Adipocyte (in vitro differentiated cells): ENCODE data around the gene EFCAB11.
A peak's percentile ranks its signal among the peaks of the same experiment; 100 is the strongest.
"Not testable (repeated sequence)": the region's sequence is repeated elsewhere in the genome, so short reads cannot be mapped to it uniquely, and the experiment has no call there.

Experiments
- DNase-seq: peaks from one replicate; pipeline ENCODE4 v3.0.0-alpha.2; 2015; ENCODE audit warnings: low read depth
- H3K27me3 ChIP-seq: replicated peaks from 2 replicates; pipeline ENCODE4 v1.7.0; 2013; ENCODE audit warnings: mild to moderate bottlenecking, low read length, moderate library complexity; ENCODE audit not compliant: control insufficient read depth, insufficient read depth
- H3K36me3 ChIP-seq: 2 replicates; pipeline ENCODE4 v1.7.0; 2013; ENCODE audit warnings: low read length, mild to moderate bottlenecking, moderate library complexity; ENCODE audit not compliant: control insufficient read depth, insufficient read depth, severe bottlenecking
- H3K4me1 ChIP-seq: 2 replicates; pipeline ENCODE4 v1.7.0; 2013; ENCODE audit warnings: mild to moderate bottlenecking, low read length, moderate library complexity; ENCODE audit not compliant: control insufficient read depth, insufficient read depth
- H3K4me3 ChIP-seq: 2 replicates; pipeline ENCODE4 v1.7.0; 2013; ENCODE audit warnings: mild to moderate bottlenecking, low read length, moderate library complexity
- H3K9ac ChIP-seq: 2 replicates; pipeline ENCODE4 v1.7.0; 2013; ENCODE audit warnings: mild to moderate bottlenecking, low read length, moderate library complexity
- H3K9me3 ChIP-seq: 2 replicates; pipeline ENCODE4 v1.7.0; 2013; ENCODE audit warnings: mild to moderate bottlenecking, low read length, moderate library complexity; ENCODE audit not compliant: control insufficient read depth

EFCAB11 gene

DNA sequence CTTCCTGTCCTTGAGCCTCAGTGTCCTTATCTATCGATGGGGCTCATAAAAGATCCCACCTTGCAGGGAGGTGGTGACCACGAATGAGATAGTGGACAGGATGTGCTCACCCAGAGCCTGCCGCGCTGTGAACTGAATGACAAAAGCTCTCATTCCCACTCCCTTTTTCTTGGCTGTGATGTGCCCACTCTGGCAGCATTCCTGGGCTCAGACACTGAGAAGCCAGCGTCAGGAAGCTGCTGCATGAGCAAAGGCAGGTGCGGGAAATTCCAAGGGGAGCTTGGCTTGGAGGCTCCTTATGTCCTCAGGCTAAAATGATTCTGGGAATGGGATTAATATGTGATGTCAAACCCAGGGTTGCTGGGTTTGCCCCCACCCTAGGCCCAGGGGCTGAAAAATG lies 61.6 kb downstream of the EFCAB11 start:
- Histone ChIP-seq H3K9me3 (peaks cover 10% of the 10 kb centered on the region), H3K9ac (no peak overlapping the region), H3K4me3 (no peak overlapping the region), H3K36me3 (no peaks in the 10 kb centered on the region), H3K27me3 (no peaks in the 10 kb centered on the region), H3K4me1 (peaks cover 20% of the 10 kb centered on the region)
- no peak for DNase-seq

DNA sequence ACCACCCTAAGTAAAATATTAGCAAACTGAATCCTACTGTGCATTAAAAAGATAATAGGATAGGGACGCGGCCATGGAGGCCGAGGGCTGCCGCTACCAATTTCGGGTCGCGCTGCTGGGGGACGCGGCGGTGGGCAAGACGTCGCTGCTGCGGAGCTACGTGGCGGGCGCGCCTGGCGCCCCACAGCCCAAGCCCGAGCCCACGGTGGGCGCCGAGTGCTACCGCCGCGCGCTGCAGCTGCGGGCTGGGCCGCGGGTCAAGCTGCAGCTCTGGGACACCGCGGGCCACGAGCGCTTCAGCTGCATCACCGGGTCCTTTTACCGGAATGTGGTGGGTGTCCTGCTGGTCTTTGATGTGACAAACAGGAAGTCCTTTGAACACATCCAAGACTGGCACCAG lies 62.8 kb downstream of the EFCAB11 start:
- H3K4me1 ChIP-seq = peaks cover 20% of the 10 kb centered on the region
- not testable (repeated sequence) for H3K9ac ChIP-seq, DNase-seq, H3K36me3 ChIP-seq, H3K4me3 ChIP-seq, H3K9me3 ChIP-seq, H3K27me3 ChIP-seq

DNA sequence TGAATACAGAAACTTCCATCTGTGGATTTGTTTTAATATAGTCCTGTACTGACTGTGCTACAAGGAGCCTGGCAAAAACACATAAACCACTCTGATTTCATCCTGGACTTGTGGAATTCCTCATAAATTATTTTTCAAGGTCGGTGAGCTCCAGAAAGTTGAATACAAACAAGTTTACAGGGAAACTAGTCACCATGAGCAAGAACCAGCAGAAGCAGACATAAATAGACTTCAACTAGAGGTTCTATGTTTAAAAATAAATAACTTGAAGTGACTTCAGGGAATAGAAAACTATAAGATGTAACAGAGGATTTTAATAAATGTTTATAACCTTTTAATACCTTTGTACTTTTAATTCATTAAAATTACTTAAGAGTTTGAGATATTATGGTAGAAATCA lies 63.5 kb downstream of the EFCAB11 start:
- H3K4me3 ChIP-seq = peak overlapping the region; percentile 2
- H3K9me3 ChIP-seq = peaks cover 10% of the 10 kb centered on the region
- H3K4me1 ChIP-seq = peaks cover 20% of the 10 kb centered on the region
- peak overlapping the region; percentile 64 for H3K9ac ChIP-seq
- no peaks in the 10 kb centered on the region for H3K27me3 ChIP-seq
- no peak for DNase-seq
- H3K36me3 ChIP-seq = no peaks in the 10 kb centered on the region

DNA sequence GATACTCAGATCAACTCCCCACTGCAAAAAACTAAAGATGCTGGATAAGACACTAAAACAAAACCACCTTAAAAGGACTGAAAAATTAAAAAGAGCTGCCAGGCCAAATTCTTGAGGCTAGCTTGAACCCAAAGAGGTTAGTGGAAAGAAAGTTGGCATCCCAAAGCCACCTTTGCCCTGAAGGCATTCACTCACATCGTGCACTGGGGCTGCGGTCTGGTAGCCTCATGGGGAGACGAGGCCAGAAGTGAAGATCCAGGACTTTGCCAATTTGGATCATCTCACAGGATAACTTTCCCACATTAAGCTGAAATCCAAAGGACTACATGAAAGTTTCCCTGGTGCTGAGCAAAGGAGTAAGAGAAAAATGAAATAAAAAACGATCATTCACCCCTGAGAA lies 63.9 kb downstream of the EFCAB11 start:
- H3K9ac ChIP-seq = peak overlapping the region; percentile 64
- H3K9me3 ChIP-seq = peaks cover 10% of the 10 kb centered on the region
- H3K36me3 ChIP-seq = no peaks in the 10 kb centered on the region
- DNase-seq = no peak
- peaks cover 20% of the 10 kb centered on the region for H3K4me1 ChIP-seq
- no peaks in the 10 kb centered on the region for H3K27me3 ChIP-seq
- H3K4me3 ChIP-seq = peak overlapping the region; percentile 2

DNA sequence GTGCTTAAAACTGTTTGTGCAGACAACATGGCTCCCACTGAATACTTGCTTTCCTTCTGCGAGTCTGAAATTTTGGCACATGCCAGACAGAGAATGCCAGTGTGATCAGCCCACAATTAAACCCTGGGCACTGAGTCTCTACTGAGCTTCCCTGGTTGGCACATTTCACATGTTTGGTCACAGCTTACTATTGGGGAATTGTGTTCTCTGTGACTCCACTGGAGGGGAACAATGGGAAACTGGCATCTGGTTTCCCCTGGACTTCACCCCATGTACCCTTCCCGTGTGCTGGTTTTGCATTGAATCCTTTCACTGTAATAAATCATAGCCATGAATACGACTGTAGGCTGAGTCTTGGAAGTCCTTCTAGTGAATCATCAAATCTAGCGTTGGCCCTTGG lies 64.9 kb downstream of the EFCAB11 start:
- Histone ChIP-seq H3K36me3 (no peaks in the 10 kb centered on the region), H3K9ac (peak overlapping the region; percentile 30), H3K4me1 (peaks cover 20% of the 10 kb centered on the region), H3K4me3 (peak overlapping the region; percentile 2), H3K9me3 (peaks cover 10% of the 10 kb centered on the region), H3K27me3 (no peaks in the 10 kb centered on the region)
- no peak for DNase-seq

DNA sequence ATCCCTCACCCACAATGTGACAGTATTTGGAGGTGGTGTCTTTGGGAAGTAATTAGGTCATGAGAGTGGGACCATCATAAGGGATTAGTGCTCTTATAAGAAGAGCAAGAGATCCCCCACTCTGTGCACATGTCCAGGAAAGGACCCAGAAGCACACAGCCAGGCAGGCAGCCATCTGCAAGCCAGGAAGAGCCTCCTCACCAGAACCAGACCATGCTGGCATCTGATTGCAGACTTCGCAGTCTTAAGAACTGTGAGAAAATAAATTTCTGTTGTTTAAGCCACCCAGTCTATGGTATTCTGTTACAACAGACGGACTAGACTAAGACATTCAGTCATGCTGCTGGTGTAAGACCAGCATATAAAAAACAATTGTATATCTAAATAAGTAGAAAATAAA lies 69.8 kb downstream of the EFCAB11 start:
- no peaks in the 10 kb centered on the region for H3K27me3 ChIP-seq
- peaks cover 7% of the 10 kb centered on the region for H3K4me1 ChIP-seq
- H3K36me3 ChIP-seq = no peaks in the 10 kb centered on the region
- no peak overlapping the region for H3K9ac ChIP-seq
- no peak overlapping the region for H3K4me3 ChIP-seq
- no peak for DNase-seq
- H3K9me3 ChIP-seq = no peaks in the 10 kb centered on the region

DNA sequence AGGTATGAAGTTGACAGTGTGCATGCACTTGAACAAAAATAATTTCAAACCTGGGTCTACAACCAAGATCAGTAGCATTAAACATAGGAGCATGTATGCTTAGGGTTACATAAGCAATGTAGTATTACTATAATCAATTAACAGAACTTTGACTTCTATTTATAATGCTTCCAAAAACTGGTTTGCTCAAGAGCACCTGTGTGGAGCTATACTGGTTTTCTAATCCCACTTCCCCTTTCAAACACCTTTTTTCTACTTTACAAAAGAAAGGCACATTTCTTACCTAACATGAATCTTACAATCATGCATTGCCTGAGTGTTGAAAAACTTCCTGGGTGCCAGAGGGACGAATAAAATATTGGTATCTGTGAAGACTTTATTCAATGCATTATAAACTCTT lies 72.7 kb downstream of the EFCAB11 start:
- H3K27me3 ChIP-seq = no peaks in the 10 kb centered on the region
- H3K36me3 ChIP-seq = no peaks in the 10 kb centered on the region
- DNase-seq = no peak
- no peaks in the 10 kb centered on the region for H3K4me1 ChIP-seq
- H3K9me3 ChIP-seq = no peaks in the 10 kb centered on the region
- H3K9ac ChIP-seq = no peak overlapping the region
- no peak overlapping the region for H3K4me3 ChIP-seq

DNA sequence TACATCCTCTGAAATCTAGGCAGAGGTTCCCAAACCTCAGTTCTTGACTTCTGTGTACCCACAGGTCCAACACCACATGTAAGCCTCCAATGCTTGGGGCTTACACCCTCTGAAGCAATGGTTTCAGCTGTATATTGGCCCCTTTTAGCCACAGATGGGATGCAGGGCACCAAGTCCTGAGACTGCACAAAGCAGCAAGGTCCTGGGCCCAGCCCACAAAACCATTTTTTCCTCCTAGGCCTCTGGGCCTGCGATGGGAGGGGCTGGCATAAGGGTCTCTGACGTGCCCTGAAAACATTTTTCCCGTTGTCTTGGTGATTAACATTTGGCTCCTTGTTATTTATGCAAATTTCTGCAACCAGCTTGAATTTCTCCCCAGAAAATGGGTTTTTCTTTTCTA lies 80.4 kb downstream of the EFCAB11 start:
- H3K27me3 ChIP-seq, H3K4me3 ChIP-seq, H3K9ac ChIP-seq, H3K4me1 ChIP-seq, H3K9me3 ChIP-seq, DNase-seq, H3K36me3 ChIP-seq: not testable (repeated sequence)

DNA sequence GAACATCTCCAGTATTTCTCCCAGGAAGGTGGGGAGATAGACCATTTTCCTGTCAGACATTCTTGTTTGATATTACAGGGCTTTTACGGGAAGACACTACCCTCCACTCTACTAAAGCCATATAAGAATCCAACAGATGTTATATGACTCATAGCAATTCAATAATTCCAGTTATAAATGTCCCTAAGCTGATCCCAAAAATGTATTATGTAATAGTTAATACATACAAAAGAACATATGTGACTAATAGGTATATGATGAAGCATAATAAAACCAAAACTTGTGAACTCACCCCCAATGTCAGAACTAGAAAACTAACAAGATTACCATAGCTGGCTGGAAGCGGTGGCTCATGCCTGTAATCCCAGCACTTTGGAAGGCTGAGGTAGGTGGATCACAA lies 84.2 kb downstream of the EFCAB11 start:
- H3K4me3 ChIP-seq = no peak overlapping the region
- H3K36me3 ChIP-seq = no peaks in the 10 kb centered on the region
- H3K27me3 ChIP-seq = no peaks in the 10 kb centered on the region
- H3K9ac ChIP-seq = no peak overlapping the region
- no peak for DNase-seq
- peaks cover 9% of the 10 kb centered on the region for H3K4me1 ChIP-seq
- peaks cover 7% of the 10 kb centered on the region for H3K9me3 ChIP-seq

DNA sequence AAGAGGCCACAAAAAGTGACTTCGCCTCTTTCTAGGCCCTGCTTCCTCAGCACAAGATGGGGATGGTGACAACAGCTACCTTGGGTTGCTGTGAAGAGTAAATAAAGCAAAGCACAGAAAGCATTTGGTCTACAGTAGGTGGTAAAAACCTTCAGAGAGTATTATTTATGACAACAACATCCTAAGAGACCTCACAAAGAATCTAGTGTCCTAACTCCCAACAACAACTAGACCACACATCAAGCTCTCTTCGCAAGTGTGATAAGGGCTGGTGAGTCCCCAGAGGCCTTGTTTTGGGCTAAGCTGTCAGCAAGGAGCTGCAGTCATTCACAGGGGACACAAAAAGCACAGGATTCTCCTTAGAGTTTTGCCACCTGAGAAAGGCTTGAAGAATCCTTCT lies 84.9 kb downstream of the EFCAB11 start:
- H3K4me1 ChIP-seq = peaks cover 9% of the 10 kb centered on the region
- DNase-seq = no peak
- H3K36me3 ChIP-seq = no peaks in the 10 kb centered on the region
- H3K4me3 ChIP-seq = no peak overlapping the region
- H3K27me3 ChIP-seq = no peaks in the 10 kb centered on the region
- H3K9me3 ChIP-seq = peaks cover 7% of the 10 kb centered on the region
- H3K9ac ChIP-seq = no peak overlapping the region

DNA sequence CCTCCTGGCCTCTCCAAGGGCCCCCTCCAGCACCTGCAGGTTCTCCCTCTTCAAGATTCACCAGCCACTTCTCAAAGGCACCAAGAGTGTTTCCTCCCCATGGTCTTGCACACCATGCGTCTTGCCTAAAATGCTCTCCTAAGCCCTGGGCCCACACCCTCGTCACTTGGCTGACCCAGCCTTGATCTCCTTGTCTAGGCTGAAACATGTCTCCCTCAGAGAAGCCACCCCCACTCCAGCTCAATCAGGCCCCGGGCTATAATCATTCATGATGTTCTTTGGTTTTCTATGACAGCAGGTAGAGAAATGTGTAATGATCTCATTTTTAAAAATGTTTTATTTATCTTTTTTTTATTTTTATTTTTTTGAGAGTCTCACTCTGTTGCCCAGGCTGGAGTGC lies 88.1 kb downstream of the EFCAB11 start:
- Histone ChIP-seq H3K36me3 (no peaks in the 10 kb centered on the region), H3K4me3 (no peak overlapping the region), H3K4me1 (peaks cover 18% of the 10 kb centered on the region), H3K27me3 (no peaks in the 10 kb centered on the region), H3K9ac (no peak overlapping the region), H3K9me3 (peaks cover 11% of the 10 kb centered on the region)
- no peak for DNase-seq

DNA sequence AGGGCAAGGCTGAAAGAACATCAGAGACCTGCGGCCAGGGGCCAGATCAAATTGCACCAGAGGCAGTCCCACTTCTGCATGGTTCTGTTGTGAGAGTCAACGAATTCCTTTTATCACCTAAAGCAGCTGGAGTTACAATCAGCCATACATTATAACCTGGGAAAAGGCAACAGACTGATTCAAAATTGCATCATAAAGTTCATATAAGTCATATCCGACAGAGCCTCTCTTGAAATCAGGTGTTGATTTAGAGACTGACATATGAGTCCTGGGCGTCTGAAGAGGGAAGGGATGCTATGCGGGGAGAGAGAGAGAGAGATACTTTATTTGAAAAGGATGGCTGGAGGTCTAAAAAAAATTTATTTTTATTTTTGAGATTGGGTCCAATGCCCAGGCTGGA lies 89.4 kb downstream of the EFCAB11 start:
- Histone ChIP-seq H3K9ac (no peak overlapping the region), H3K4me1 (peaks cover 18% of the 10 kb centered on the region), H3K4me3 (no peak overlapping the region), H3K9me3 (peaks cover 14% of the 10 kb centered on the region), H3K27me3 (no peaks in the 10 kb centered on the region), H3K36me3 (no peaks in the 10 kb centered on the region)
- no peak for DNase-seq
